ENCODE measurements around the gene RFNG.

RFNG gene

DNA sequence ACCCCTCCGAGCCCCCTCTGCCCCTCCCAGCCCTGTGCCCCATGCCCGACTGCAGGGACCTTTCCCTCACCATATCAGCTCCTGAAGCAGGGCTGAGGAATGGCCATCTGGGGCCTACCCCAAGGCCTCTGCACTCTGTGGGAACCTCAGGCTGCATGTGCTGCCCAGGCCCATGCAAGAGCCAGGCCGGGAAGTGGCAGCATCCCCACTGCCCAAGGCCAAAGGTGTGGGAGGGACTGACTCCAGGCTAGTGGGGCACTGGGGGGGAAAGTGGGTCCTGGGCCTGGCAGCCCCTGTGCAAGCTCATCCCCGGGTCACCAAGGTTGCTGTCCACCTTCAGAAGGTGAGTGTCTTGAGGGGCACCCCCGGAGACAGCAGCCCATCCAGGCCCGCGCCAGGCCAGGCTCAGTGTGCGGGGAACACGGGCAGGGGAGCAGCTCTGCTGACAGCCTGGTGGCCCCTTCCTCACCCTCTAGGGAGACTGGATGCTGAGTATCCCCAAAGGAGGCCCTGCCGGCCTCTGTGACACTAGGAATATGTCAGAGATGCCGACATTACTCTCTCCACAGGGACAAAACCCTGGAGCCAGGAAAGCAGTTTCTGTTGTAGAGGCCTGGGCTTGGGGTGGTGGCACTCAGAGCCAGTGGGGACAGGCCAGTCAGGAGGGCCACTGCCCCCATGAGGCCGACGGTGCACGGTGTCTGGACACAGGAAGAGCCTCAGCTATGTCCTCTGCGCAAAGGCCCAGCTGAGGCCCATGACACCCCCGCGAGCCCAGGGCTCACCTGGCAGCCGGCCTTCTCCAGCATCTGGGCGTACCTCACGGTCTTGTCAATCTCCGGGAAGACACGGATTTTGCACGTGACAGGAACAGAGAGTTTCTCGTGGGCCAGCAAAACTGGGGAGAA, 10.7 kb upstream of the RFNG start:
- no CpG with 5 or more reads among the region's 24 CpGs for WGBS (ENCODE audit: insufficient coverage, insufficient read length)
- H3K4me3 ChIP-seq (ENCODE audit: low read length), result no peak overlapping the region
- H3K27ac ChIP-seq (ENCODE audit: low read length), result no peak overlapping the region
- H3K36me3 ChIP-seq (ENCODE audit: control insufficient read depth, insufficient read depth, low read length), result peaks cover 31% of the 10 kb centered on the region
- peaks cover 3% of the 10 kb centered on the region; the same call in 1 of the 2 replicates for H3K4me1 ChIP-seq (ENCODE audit: control insufficient read depth, insufficient read depth, low read length)
- no peak for DNase-seq (ENCODE audit: low read depth, low spot score)
- H3K9me3 ChIP-seq (ENCODE audit: control insufficient read depth, insufficient read depth, low read length), result no peaks in the 10 kb centered on the region
- H3K27me3 ChIP-seq (ENCODE audit: control insufficient read depth, insufficient read depth, low read length), result no peaks in the 10 kb centered on the region

DNA sequence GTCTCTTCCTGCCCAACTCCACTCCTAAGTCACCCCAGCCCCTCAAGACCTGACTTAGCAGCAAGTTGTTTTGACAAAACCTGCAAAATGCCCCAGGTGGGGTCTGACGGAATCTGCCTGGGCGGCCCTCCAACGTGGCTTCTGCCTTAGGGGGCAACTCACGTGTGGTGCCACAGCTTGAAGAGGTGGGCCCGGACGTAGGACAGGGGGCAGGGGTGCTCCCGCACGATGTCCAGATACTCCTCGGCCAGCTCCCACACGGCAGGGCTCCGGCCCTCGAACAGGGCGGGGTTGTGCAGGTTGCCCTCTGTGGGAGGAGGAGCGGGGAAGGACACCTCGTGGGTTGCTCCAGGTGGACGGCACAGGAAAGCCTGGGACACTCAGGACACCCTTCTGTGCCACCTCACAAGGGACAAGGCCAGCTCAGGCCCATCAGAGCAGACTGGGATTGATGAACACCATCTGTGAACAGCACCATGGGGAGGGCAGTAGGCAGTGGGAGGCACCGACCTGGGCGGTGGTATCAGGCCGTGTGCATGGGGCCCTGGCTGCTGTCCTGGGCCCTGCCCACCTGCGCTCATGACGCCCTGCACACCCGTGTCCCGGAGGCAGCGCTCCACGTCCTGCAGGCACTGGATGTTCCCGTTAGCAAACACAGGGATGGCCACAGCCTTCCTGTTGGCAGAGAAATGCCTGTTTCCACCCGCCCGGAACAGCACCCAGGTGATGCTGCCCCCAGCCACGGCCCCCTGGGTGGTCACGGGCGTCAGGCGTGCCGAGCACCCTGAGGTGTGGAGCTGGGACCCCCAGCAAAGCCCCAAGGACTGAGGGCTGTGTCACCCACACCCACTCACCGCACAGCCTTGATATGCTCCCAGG, 9.7 kb upstream of the RFNG start:
- DNase-seq (ENCODE audit: low read depth, low spot score), result no peak
- Histone ChIP-seq H3K36me3 (ENCODE audit: control insufficient read depth, insufficient read depth, low read length) (peaks cover 40% of the 10 kb centered on the region), H3K4me3 (ENCODE audit: low read length) (no peak overlapping the region), H3K4me1 (ENCODE audit: control insufficient read depth, insufficient read depth, low read length) (peaks cover 3% of the 10 kb centered on the region; the same call in 1 of the 2 replicates), H3K27me3 (ENCODE audit: control insufficient read depth, insufficient read depth, low read length) (no peaks in the 10 kb centered on the region), H3K9me3 (ENCODE audit: control insufficient read depth, insufficient read depth, low read length) (no peaks in the 10 kb centered on the region), H3K27ac (ENCODE audit: low read length) (no peak overlapping the region)
- no CpG with 5 or more reads among the region's 34 CpGs for WGBS (ENCODE audit: insufficient coverage, insufficient read length)

GRCh38 chr17:82060614-82061013, 9.0 kb upstream of the RFNG start:
- Histone ChIP-seq H3K27me3 (ENCODE audit: control insufficient read depth, insufficient read depth, low read length) (no peaks in the 10 kb centered on the region), H3K4me3 (ENCODE audit: low read length) (no peak overlapping the region), H3K27ac (ENCODE audit: low read length) (no peak overlapping the region), H3K4me1 (ENCODE audit: control insufficient read depth, insufficient read depth, low read length) (peaks cover 3% of the 10 kb centered on the region; the same call in 1 of the 2 replicates), H3K36me3 (ENCODE audit: control insufficient read depth, insufficient read depth, low read length) (peaks cover 46% of the 10 kb centered on the region), H3K9me3 (ENCODE audit: control insufficient read depth, insufficient read depth, low read length) (no peaks in the 10 kb centered on the region)
- no CpG with 5 or more reads among the region's 14 CpGs for WGBS (ENCODE audit: insufficient coverage, insufficient read length)
- DNase-seq (ENCODE audit: low read depth, low spot score), result no peak

DNA sequence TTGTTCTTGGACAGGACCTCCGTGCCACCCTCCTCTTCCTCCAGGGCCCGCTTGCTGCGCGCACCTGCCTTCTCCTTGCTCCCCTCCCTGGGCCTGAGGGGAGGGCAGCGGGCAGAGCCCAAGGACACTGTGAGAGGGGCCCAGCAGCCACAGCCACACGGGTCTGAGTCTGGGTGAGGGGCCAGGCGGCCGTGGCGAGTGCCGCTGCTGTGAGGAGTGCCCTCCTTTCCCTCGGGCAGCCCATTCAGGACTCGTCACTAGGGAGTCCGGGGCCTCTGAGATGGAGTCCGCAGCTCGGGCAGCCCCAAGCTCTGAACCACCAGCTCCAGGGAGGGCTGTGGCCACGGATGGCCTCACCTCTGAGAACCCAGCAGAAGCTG, 8.4 kb upstream of the RFNG start:
- no peak for DNase-seq (ENCODE audit: low read depth, low spot score)
- no CpG with 5 or more reads among the region's 16 CpGs for WGBS (ENCODE audit: insufficient coverage, insufficient read length)
- Histone ChIP-seq H3K4me3 (ENCODE audit: low read length) (no peak overlapping the region), H3K9me3 (ENCODE audit: control insufficient read depth, insufficient read depth, low read length) (no peaks in the 10 kb centered on the region), H3K4me1 (ENCODE audit: control insufficient read depth, insufficient read depth, low read length) (peaks cover 3% of the 10 kb centered on the region; the same call in 1 of the 2 replicates), H3K27me3 (ENCODE audit: control insufficient read depth, insufficient read depth, low read length) (no peaks in the 10 kb centered on the region; the same call in 1 of the 2 replicates), H3K27ac (ENCODE audit: low read length) (no peak overlapping the region), H3K36me3 (ENCODE audit: control insufficient read depth, insufficient read depth, low read length) (peaks cover 50% of the 10 kb centered on the region)

DNA sequence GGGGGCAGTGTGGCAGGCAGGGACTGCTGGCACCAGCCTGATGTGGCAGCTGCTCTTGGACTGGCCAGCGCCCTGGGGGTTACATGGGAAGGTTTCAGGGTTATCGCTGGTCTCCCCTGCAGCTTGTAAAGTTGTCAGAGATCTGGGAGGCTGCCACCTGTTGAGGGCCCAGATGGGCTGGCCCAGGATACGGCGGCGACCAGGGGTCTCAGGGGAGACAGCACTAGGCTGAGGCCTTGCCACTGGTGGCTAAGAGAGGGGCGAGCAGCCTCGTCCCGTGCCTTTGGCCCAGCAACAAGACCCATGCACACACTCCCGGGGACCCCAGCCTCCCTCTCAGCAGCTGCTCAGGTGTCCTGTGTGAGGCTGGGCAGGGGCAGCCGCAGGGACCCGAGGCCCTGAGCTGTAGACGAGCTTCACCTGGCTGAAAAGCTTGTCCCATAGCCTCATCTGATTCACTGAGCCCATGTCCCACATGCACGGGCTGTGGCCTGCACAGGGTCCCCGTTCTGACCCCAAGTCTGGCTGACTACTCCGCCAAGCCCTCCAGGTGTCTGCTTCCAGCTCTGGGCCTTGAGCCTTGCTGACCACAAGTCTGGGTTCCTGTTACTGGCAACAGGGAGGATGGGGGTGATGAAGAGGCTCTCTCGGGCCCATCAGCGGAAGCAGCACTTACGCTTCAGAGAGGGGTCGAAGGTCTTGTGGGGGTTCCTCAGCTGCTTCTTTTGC, 7.8 kb upstream of the RFNG start:
- no peak for DNase-seq (ENCODE audit: low read depth, low spot score)
- Histone ChIP-seq H3K36me3 (ENCODE audit: control insufficient read depth, insufficient read depth, low read length) (peaks cover 55% of the 10 kb centered on the region), H3K4me3 (ENCODE audit: low read length) (no peak overlapping the region), H3K27ac (ENCODE audit: low read length) (no peak overlapping the region), H3K9me3 (ENCODE audit: control insufficient read depth, insufficient read depth, low read length) (no peaks in the 10 kb centered on the region), H3K27me3 (ENCODE audit: control insufficient read depth, insufficient read depth, low read length) (no peaks in the 10 kb centered on the region; the same call in 1 of the 2 replicates), H3K4me1 (ENCODE audit: control insufficient read depth, insufficient read depth, low read length) (no peaks in the 10 kb centered on the region)
- WGBS (ENCODE audit: insufficient coverage, insufficient read length), result no CpG with 5 or more reads among the region's 19 CpGs

DNA sequence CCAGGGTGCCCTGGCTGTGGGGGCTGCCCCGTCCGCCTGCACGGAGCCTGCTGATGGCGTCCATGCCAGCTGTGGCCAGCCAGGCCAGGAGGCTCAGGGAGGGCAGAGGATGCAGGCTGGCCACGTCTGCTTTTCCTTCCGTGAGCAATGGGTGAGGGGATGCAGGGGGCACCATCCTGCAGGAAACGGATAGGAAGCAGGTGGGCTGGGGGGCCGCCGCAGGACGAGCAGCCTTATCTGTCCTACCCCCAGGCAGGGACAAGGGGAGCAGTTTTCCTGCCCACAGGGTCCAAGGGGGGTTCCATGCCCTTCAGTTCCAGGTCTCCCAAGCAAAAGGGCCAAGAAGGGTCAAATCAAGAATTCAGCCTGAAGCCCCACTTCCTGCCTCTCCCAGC, 7.2 kb upstream of the RFNG start:
- Histone ChIP-seq H3K27ac (ENCODE audit: low read length) (no peak overlapping the region), H3K9me3 (ENCODE audit: control insufficient read depth, insufficient read depth, low read length) (no peaks in the 10 kb centered on the region), H3K36me3 (ENCODE audit: control insufficient read depth, insufficient read depth, low read length) (peaks cover 57% of the 10 kb centered on the region), H3K27me3 (ENCODE audit: control insufficient read depth, insufficient read depth, low read length) (no peaks in the 10 kb centered on the region; the same call in 1 of the 2 replicates), H3K4me1 (ENCODE audit: control insufficient read depth, insufficient read depth, low read length) (no peaks in the 10 kb centered on the region), H3K4me3 (ENCODE audit: low read length) (no peak overlapping the region)
- no CpG with 5 or more reads among the region's 10 CpGs for whole genome bisulfite sequencing (ENCODE audit: insufficient coverage, insufficient read length)
- no peak for DNase-seq (ENCODE audit: low read depth, low spot score)

DNA sequence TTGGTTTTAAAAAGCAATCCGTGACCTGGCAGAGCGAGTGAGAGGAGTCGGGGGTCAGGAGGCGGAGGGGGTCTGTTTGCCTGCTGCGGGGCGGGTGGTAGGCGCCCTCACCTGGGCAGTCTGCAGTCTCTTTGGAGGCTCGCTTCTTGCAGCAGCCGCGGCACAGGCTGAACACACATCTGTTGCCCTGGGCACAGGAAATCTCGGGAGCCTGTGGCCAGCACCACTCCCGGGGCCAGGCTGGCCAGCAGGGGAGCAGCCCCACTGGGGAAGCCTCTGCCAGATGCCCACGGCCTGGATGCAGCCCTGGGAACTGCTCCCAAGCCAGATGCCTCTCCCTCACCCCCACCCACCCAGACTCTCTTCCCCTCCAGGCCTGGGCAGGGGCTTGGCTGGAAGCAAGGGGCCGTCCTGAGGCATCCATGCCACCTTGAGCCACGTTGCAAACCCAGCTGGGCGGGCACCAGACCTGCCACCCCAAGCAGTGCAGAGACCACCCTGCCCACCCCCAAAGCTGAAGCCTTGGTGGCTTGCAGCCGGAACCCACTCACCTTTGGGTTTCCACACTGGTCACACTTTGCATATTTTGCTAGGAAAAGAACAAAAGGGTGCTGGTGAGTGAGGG, 6.7 kb upstream of the RFNG start:
- H3K4me3 ChIP-seq (ENCODE audit: low read length), result no peak overlapping the region
- no peaks in the 10 kb centered on the region for H3K4me1 ChIP-seq (ENCODE audit: control insufficient read depth, insufficient read depth, low read length)
- no peaks in the 10 kb centered on the region; the same call in 1 of the 2 replicates for H3K27me3 ChIP-seq (ENCODE audit: control insufficient read depth, insufficient read depth, low read length)
- no peaks in the 10 kb centered on the region for H3K9me3 ChIP-seq (ENCODE audit: control insufficient read depth, insufficient read depth, low read length)
- no peak overlapping the region for H3K27ac ChIP-seq (ENCODE audit: low read length)
- WGBS (ENCODE audit: insufficient coverage, insufficient read length), result no CpG with 5 or more reads among the region's 17 CpGs
- no peak for DNase-seq (ENCODE audit: low read depth, low spot score)
- peaks cover 60% of the 10 kb centered on the region for H3K36me3 ChIP-seq (ENCODE audit: control insufficient read depth, insufficient read depth, low read length)

- Histone ChIP-seq H3K4me1 (ENCODE audit: control insufficient read depth, insufficient read depth, low read length) (no peaks in the 10 kb centered on the region; the same call in 1 of the 2 replicates), H3K4me3 (ENCODE audit: low read length) (no peak overlapping the region), H3K27ac (ENCODE audit: low read length) (no peak overlapping the region), H3K9me3 (ENCODE audit: control insufficient read depth, insufficient read depth, low read length) (no peaks in the 10 kb centered on the region), H3K36me3 (ENCODE audit: control insufficient read depth, insufficient read depth, low read length) (peaks cover 56% of the 10 kb centered on the region), H3K27me3 (ENCODE audit: control insufficient read depth, insufficient read depth, low read length) (no peaks in the 10 kb centered on the region; the same call in 1 of the 2 replicates)
- no peak for DNase-seq (ENCODE audit: low read depth, low spot score)
- WGBS (ENCODE audit: insufficient coverage, insufficient read length), result no CpG with 5 or more reads among the region's 29 CpGs
These were observed 5.4 kb upstream of the RFNG start for GRCh38 chr17:82056729-82057621.
